Brain microvascular endothelial cell (primary cell): Measurements from ENCODE around the gene ZBTB43.

Source experiments
- DNase-seq: peaks from one replicate; pipeline ENCODE4 v3.0.0-alpha.2; 2020
- H3K27ac ChIP-seq: fragments of 250-450 bp; sonication (Bioruptor Pico); 2 replicates; pipeline ENCODE4 v1.5.1; 2020; ENCODE audit warnings: mild to moderate bottlenecking, moderate library complexity
- H3K27me3 ChIP-seq: fragments of 250-450 bp; sonication (Bioruptor Pico); replicated peaks from 2 replicates; pipeline ENCODE4 v1.5.1; 2020; ENCODE audit warnings: mild to moderate bottlenecking
- H3K36me3 ChIP-seq: fragments of 250-450 bp; sonication (Bioruptor Pico); replicated peaks from 2 replicates; pipeline ENCODE4 v1.5.1; 2020; ENCODE audit warnings: mild to moderate bottlenecking
- H3K4me3 ChIP-seq: 2 replicates; pipeline ENCODE4 v1.5.1; 2011; ENCODE audit warnings: low read depth, mild to moderate bottlenecking, control low read depth, low read length, moderate library complexity
- CTCF ChIP-seq: IDR thresholded peaks from 2 replicates; pipeline ENCODE4 v1.5.1; 2011; ENCODE audit warnings: low read depth, mild to moderate bottlenecking, moderate library complexity, low read length, control low read depth, inconsistent platforms; ENCODE audit errors: missing control alignments
- in situ Hi-C: cut with HindIII; loops from 2 replicates; pipeline ENCODE4 v1.10.0; 2017; ENCODE audit warnings: low sequenced_read_pairs, low pct_ligation_motif_present

The ZBTB43 gene

GRCh38 chr9:126869368-126869767 is 64.5 kb downstream of the ZBTB43 start:
- Histone ChIP-seq H3K27me3 (no peaks in the 10 kb centered on the region), H3K4me3 (no peak overlapping the region), H3K27ac (no peak overlapping the region), H3K36me3 (peaks cover 3% of the 10 kb centered on the region)
- in situ Hi-C loops: no loop called here
- no peak for TF ChIP-seq CTCF
- no peak for DNase-seq

GRCh38 chr9:126872516-126872915 is 67.7 kb downstream of the ZBTB43 start:
- H3K4me3 ChIP-seq: no peak overlapping the region
- H3K27ac ChIP-seq: no peak overlapping the region
- in situ Hi-C loops: no loop called here
- H3K27me3 ChIP-seq: no peaks in the 10 kb centered on the region
- DNase-seq: no peak
- no peaks in the 10 kb centered on the region for H3K36me3 ChIP-seq
- no peak for TF ChIP-seq CTCF

GRCh38 chr9:126874546-126875314 is 69.9 kb downstream of the ZBTB43 start:
- no peak for TF ChIP-seq CTCF
- H3K36me3 ChIP-seq: peaks cover 5% of the 10 kb centered on the region
- no peak overlapping the region for H3K27ac ChIP-seq
- no peaks in the 10 kb centered on the region for H3K27me3 ChIP-seq
- in situ Hi-C loops: no loop called here
- no peak overlapping the region for H3K4me3 ChIP-seq
- DNase-seq: no peak

- H3K27ac ChIP-seq: no peak overlapping the region
- no peak for TF ChIP-seq CTCF
- in situ Hi-C loops: no loop called here
- H3K4me3 ChIP-seq: no peak overlapping the region
- peaks cover 17% of the 10 kb centered on the region for H3K36me3 ChIP-seq
- no peak for DNase-seq
- H3K27me3 ChIP-seq: no peaks in the 10 kb centered on the region
These were observed 71.1 kb downstream of the ZBTB43 start for GRCh38 chr9:126875756-126876510.

GRCh38 chr9:126876531-126876930 is 71.7 kb downstream of the ZBTB43 start:
- Histone ChIP-seq H3K27me3 (no peaks in the 10 kb centered on the region), H3K36me3 (peaks cover 18% of the 10 kb centered on the region), H3K4me3 (no peak overlapping the region), H3K27ac (no peak overlapping the region)
- no peak for TF ChIP-seq CTCF
- DNase-seq: no peak
- in situ Hi-C loops: no loop called here

GRCh38 chr9:126877418-126877817 is 72.6 kb downstream of the ZBTB43 start:
- TF ChIP-seq CTCF: no peak
- H3K36me3 ChIP-seq: peaks cover 18% of the 10 kb centered on the region
- no peaks in the 10 kb centered on the region for H3K27me3 ChIP-seq
- no peak overlapping the region for H3K27ac ChIP-seq
- in situ Hi-C loops: no loop called here
- no peak for DNase-seq
- H3K4me3 ChIP-seq: no peak overlapping the region
